Fibroblast of peridontal ligament (primary cell): ENCODE data around the gene PPP1R9B.
A peak's percentile ranks its signal among the peaks of the same experiment; 100 is the strongest.

Source experiments
- DNase-seq: peaks from one replicate; pipeline ENCODE4 v3.0.0-alpha.2; 2010; ENCODE audit errors: extremely low read depth

The PPP1R9B gene

GRCh38 chr17:50090971-50091917 is 59.2 kb downstream of the PPP1R9B start:
- DNase-seq, result no peak

GRCh38 chr17:50090071-50090470 is 60.4 kb downstream of the PPP1R9B start:
- no peak for DNase-seq

GRCh38 chr17:50088952-50089825 is 61.3 kb downstream of the PPP1R9B start:
- no peak for DNase-seq

- no peak for DNase-seq
These were observed 62.5 kb downstream of the PPP1R9B start for GRCh38 chr17:50087912-50088405.

GRCh38 chr17:50087246-50087911 is 63.1 kb downstream of the PPP1R9B start:
- peak; percentile 63 for DNase-seq
